Medulla oblongata (tissue), 1 donor: Measurements from ENCODE around the gene COL20A1.

Source experiments
- DNase-seq: peaks from one replicate; pipeline ENCODE4 v3.0.0-alpha.2; 2015; ENCODE audit errors: extremely low spot score

COL20A1 gene

DNA sequence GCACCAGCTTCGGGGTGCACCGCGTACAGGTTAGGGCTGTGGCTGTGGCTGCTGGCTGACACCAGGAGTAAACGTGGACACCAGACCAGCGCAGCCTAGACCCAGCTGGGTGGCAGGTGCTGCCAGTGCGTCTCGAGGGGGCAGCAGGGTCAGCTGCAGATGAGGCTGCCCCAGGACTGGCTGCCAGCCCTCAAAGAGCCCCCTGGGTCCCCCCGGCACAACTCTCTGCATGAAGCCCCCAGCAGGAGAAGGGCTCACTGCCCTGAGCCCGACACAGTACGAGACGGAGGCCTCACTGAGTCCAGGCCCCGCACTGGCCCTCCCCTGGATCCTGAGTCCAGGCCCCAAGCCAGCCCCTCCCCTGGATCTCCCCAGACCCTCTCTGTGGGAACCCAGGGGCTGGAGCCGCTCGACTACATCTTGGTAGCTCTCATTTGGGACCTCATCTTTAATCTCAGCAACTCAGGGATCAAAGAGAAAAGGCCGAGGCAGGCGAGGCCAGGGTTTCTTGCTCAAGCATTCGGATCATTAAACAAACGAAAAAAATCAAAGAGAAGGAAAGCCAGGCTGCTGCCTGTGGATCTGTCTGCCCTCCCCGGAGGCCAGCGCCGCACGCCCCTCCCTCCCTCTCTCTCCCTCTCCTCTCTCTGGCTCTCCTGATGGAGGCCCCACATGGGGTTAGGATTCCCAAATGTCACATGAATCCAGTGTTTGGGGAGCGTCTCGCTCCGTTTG, 31.8 kb upstream of the COL20A1 start:
- no peak for DNase-seq

DNA sequence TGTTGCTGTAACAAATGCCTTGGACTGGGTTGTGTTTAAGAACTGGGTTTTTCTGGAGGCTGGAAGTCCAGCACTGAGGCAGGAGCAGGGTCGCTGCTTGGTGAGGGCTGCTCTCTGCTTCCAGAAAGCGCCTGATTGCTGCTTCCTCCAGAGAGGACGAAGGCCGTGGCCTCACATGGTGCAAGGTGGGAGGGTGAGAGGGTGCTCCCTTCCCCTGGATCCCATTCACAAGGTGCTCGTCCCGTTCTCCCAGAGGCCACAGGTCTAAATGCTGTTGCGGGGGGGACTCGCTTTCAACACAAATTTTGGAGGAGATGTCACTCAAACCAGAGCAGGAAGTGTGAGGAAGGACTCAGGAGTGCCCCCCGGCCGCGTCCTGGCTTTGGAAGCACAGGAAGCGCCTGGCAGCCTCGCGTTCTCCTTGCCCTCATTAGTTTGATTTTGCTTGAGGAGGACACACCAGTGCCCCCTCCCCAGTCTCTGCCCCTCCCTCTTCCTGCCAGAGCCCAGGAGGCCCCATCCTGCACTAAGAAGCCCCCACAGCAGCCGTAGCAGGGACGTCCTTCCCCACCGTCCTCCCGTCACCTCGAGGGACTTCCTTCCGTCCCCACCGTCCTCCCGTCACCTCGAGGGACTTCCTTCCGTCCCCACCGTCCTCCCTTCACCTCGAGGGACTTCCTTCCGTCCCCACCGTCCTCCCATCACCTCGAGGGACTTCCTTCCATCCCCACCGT, 31.0 kb upstream of the COL20A1 start:
- DNase-seq, result no peak

DNA sequence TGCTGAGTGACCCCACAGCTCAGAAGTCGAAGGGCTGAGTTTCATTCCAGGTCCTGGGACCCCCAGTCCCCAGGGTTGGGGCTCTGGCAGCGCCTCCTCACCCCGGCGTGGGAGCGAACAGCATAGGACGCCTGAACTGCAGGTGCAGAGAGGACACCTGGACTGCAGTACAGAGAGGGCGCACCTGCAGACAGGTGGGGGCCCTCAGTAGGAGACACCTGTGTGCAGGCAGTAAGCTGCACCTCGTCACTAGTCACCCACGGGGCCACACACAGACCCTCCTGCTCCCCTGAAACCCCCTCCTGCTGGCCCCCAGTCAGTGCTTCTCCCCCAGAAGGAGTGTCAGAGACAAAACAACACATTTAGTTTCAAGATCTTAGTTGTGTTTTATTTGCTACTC, 30.1 kb upstream of the COL20A1 start:
- DNase-seq, result no peak

DNA sequence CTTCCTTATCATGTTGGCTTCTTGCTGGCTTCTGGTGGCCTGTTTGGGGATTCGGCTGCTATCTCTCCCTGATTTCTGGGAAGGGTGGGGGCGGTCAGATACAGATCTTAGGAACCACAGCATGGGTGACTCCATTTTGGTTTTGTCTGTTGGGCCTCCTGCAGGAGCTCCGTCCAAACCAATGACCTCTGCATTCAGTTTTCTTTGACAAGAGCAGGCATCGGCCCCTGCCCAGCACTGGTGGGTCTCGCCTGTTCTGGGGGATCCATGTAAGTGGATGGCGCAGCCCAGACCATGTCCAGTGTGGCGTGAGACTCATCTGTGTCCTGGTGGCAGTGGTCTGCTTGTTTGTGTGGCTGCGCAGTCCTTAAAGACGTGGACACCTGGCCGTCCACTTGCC, 29.0 kb upstream of the COL20A1 start:
- DNase-seq, result no peak

GRCh38 chr20:63264519-63264918, 28.5 kb upstream of the COL20A1 start:
- no peak for DNase-seq

DNA sequence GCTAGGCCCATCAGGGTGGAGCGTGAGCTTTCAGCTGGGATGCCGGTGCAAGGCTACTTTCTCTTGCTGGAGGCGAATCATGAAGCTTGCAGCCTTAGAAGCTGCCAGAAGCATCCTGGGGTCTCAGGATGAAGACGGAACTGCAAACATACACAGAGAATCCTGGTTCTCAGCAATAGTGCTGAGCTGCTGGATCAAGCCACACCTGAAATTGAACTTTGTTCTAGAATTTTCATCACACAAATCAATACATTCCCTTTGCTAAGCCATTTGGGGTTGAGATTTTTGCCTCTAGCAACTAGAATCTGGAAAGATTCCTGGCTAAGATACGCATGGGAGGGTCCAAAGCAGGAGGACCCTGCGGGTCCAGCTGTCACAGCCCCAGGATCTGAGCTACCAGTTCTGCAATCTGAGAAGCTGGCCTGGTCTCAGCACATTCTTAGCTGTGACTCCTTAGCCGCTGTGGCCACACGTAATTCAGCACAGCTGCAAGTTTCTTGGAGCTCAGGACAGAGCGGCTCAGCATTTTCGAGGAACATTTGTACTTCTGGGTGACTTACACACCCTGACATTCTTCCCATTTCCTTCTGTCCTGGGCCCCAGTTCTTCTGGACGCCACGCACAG, 27.0 kb upstream of the COL20A1 start:
- DNase-seq, result no peak

DNA sequence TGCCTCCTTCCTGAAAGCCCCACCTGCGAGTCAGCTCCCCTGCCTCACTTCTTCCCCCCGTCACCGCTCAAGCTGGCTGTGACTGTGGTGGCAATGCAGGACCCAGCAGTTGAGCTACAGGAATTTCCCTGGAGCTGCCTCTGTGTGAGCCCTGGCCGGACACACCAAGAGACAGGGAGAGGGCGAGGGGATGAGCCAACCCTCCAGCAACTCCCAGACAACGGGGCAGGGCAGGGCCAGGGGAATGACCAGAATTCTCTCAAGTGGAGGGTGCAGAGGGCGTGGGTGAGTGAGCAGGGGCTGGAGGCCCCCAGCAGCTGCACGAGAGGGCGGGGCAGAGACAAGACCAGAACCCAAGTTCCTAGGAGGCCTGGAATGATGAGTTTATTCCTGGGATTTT, 25.3 kb upstream of the COL20A1 start:
- DNase-seq, result no peak

GRCh38 chr20:63268256-63268655, 24.7 kb upstream of the COL20A1 start:
- no peak for DNase-seq

GRCh38 chr20:63268671-63269439, 24.1 kb upstream of the COL20A1 start:
- no peak for DNase-seq

DNA sequence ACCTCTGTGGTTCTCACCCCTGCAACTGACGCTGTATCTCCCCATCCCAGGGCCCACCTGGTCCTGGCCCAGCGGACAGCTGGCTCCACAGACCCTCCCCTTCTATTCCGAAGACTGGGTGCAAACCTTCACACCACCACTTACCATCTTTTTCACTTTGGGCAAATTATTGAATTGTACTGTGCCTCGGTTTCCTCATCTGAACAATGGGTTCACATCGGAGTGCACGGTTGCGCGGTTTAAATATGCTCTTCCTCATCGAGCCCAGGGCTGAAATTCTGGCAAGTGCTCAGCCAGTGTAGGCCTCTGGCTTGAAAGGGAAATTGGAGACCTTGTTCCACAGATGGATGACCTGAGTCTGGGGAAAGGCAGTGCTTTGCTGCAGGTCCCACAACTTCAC, 23.3 kb upstream of the COL20A1 start:
- DNase-seq, result no peak

DNA sequence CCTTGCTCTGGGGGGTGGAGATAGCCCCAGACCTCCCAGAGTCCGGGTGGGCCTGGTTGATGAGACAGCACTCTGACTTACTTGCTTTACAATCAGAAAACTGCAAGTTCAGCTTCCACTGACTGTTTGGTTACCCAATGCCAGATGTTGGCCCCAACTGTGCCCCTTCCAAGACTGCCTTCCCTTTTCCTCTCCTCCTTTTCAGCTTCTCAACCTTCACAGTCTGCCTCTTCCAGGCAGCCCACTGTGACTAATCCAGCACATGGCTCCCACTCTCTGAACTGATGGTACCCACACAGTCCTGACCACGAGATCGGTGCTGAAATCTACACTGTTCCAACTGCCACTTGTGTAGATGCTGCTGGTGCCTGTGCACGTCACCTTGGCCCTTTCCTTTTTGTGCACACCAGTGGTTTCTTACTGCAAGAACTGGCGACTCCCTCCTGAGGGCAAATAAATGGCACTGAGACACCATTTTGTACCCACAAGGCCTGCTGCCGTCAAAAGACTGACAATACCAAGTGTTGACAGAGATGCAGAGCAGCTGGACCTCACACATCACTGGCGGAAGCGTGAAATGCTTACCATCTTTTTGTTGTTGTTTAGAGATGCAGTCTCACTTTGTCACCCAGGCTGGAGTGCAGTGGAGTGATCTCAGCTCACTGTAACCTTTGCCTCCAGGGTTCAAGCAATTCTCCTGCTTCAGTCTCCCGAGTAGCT, 22.2 kb upstream of the COL20A1 start:
- DNase-seq, result no peak

DNA sequence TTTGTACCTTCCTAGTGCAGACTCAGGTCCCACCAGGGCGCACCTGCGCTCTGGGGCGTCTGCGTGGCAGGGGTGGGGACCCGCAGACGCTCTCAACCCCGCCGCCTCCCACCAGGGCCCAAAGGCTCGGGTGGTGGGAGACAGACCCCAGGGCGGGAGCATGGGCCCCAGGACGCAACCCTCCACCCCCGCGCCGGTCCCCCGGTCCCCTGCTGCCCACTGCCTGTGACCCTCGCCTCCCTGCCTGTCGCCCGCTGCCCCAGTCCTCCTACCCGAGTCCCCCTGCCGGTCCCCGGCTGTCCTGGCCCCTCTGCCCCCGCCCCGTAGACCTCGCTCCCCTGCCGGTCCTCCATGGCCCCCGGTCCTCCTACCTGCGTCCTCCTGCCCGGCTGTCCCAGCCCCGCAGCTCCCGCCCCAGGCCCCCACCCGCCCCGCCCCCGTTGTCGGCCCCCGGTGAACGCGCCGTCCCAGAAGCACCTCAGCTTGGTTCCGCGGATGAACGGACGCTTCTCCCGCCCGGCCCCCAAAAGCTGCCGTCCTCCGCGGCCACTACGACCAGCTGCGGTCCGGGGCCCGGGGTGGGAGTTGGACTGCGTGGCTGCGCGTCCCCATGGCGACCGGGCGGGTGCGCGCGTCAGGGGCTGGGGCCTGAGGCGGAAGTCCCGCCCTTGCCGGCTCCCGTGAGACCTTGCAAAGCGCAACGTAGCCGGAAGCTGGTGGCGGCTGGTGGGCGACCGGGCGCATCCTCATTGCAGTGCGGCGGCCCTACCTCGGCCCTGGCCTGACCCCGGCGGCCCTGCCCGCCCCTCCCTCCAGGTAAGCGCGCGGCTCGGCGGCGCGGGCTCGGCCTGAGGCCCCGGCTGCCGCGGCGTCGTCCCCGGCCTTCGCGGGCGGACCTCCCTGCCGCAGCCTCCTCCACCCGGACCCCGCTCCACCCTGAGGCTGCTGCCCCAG, 20.6 kb upstream of the COL20A1 start, which contains the start of gene ARFGAP1:
Gene ARFGAP1, plus strand, starts transcription at position 709 of the 954 bp plus-strand sequence. CDS start 2,768 bp downstream, outside the sequence.
- peak; percentile 88 for DNase-seq

- no peak for DNase-seq
Observed at GRCh38 chr20:63273059-63273579, 19.9 kb upstream of the COL20A1 start.

DNA sequence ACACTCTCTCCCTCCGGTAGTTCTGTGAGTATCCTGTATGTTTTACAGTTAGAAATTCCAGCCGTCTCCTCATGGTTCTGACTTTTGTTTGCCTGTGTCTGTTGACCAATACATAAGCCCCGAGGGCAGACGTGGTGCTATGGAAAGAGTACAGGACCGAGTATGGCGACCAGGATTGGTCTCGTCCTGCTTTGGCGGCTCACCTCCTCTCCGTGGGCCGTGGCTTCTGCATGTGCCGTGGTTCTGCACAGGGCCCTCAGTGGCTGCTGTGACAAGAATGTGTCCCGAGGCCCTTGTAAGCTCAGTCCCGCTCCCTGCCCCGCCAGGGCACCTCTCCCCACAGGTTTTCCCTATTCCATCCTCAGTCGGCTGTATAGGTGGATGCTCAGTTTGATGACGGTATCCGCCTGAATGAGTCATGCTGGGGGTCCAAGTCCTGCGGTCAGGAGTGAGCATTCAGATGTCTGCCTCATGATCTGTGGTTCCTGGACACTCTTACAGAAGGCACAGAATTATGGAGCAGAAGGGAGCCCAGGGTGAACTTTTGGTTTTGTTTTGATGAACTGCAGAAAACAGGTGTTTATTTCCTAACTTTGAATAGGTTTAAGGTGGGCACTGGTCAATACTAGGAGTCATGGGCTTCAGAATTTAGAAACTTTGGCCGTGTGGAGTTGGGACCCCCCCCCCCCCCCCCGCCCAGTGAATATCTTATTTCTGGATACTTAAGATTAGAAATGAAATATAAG, 19.2 kb upstream of the COL20A1 start:
- no peak for DNase-seq

GRCh38 chr20:63274381-63275228, 18.4 kb upstream of the COL20A1 start:
- no peak for DNase-seq

GRCh38 chr20:63275825-63276224, 17.2 kb upstream of the COL20A1 start:
- DNase-seq, result no peak

DNA sequence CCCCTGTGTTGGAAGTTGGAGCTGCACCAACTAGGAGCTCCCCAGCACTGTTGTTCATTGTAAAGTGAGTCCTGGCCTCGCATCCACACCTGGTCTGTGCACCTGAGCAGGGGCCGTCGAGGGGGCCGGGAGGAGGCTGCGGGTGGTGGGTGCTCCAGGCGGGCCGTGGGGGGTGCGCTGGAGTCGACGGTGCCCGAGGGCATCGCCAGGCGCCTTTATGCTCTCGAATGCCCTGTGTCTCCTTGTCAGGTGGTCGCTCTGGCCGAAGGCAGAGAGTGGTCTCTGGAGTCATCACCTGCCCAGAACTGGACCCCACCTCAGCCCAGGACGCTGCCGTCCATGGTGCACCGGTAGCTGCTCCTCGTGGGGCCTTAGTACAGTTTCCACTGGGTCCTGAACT, 16.0 kb upstream of the COL20A1 start:
- no peak for DNase-seq
